B cell (primary cell): ENCODE data around the gene ACOXL. TPM values are rescaled to one million over a fixed set of nuclear protein-coding genes. Genes with fewer than 3 reads are reported as not detected.

Experiments
- ATAC-seq: fragments of 200-7000 bp; cut with Tn5 transposase; one replicate; pipeline ENCODE4 v1.10.0; 2021; ENCODE audit warnings: low read depth, mild to moderate bottlenecking, moderate number of reproducible peaks, moderate library complexity
- CTCF ChIA-PET: fragments of 350-600 bp; sonication (Branson Sonifier 250); formaldehyde crosslinking; loops from one replicate; lab custom pipeline; 2021; ENCODE audit warnings: antibody characterized with exemption, inconsistent platforms; lab: Charles Lee
- POLR2A ChIA-PET: fragments of 350-600 bp; sonication (Branson Sonifier 250); formaldehyde crosslinking; loops from one replicate; lab custom pipeline; 2021; ENCODE audit warnings: antibody characterized with exemption; lab: Charles Lee
- DNase-seq: peaks from one replicate; pipeline ENCODE4 v3.0.0; 2013
- H2AFZ ChIP-seq: 2 replicates; pipeline ENCODE4 v1.6.1; 2012; ENCODE audit warnings: mild to moderate bottlenecking, low read depth, low read length; ENCODE audit not compliant: insufficient read depth, poor library complexity, severe bottlenecking
- H3K27ac ChIP-seq, 2 donors: 1 replicate in 1 of 2; 2 replicates in 1 of 2; pipeline ENCODE4 v1.5.1; 2012 to 2013; ENCODE audit warnings: low read length in 2 of 2, mild to moderate bottlenecking in 2 of 2, moderate library complexity in 1 of 2
- H3K27me3 ChIP-seq, 4 experiments: fragments of 200-600 bp in 1 of 4; sonication (generic) in 1 of 4; replicated peaks in 1 of 4; 1 replicate in 2 of 4; 2 replicates in 2 of 4; pipeline versions ENCODE4 v1.6.1 to v1.7.0; 2013 to 2016; ENCODE audit warnings: low read length in 3 of 4, mild to moderate bottlenecking in 2 of 4, mixed read lengths in 1 of 4, moderate library complexity in 1 of 4; ENCODE audit not compliant: insufficient read depth in 4 of 4, control insufficient read depth in 3 of 4; ENCODE audit errors: control extremely low read depth in 1 of 4
- H3K36me3 ChIP-seq, 2 experiments: replicated peaks in 1 of 2; 1 replicate in 1 of 2; 2 replicates in 1 of 2; pipeline versions ENCODE4 v1.6.1 to v1.7.1; 2013; ENCODE audit warnings: low read length in 1 of 2; ENCODE audit not compliant: insufficient read depth in 2 of 2, control insufficient read depth in 1 of 2; ENCODE audit errors: control extremely low read depth in 1 of 2, extremely low read depth in 1 of 2
- H3K4me1 ChIP-seq, 2 donors: fragments of 200-600 bp in 1 of 2; sonication (generic) in 1 of 2; 1 replicate in 1 of 2; 2 replicates in 1 of 2; pipeline versions ENCODE4 v1.5.1 to v1.6.1; 2013 to 2017; ENCODE audit warnings: low read length in 2 of 2; ENCODE audit not compliant: control insufficient read depth in 2 of 2, insufficient read depth in 2 of 2
- H3K4me2 ChIP-seq: replicated peaks from 2 replicates; pipeline ENCODE3; 2012; ENCODE audit warnings: mild to moderate bottlenecking, low read depth, low read length; ENCODE audit not compliant: poor library complexity, severe bottlenecking
- H3K4me3 ChIP-seq, 5 experiments: fragments of 200-600 bp in 1 of 5; sonication (generic) in 1 of 5; 1 replicate in 3 of 5; 2 replicates in 2 of 5; pipeline versions ENCODE4 v1.5.1 to v1.7.0; 2011 to 2016; ENCODE audit warnings: low read length in 4 of 5, mild to moderate bottlenecking in 4 of 5, low read depth in 2 of 5, control low read depth in 1 of 5, moderate library complexity in 1 of 5; ENCODE audit not compliant: insufficient read depth in 1 of 5; ENCODE audit errors: control extremely low read depth in 1 of 5, extremely low read depth in 1 of 5
- H3K79me2 ChIP-seq: fragments of 200-600 bp; sonication (generic); one replicate; pipeline ENCODE4 v1.6.0; 2016; ENCODE audit warnings: low read length; ENCODE audit not compliant: control insufficient read depth, insufficient read depth
- H3K9ac ChIP-seq: fragments of 200-600 bp; sonication (generic); 2 replicates; pipeline ENCODE4 v1.6.1; 2017; ENCODE audit warnings: mild to moderate bottlenecking, low read length, moderate library complexity
- H3K9me3 ChIP-seq, 3 donors: one replicate each; pipeline versions ENCODE4 v1.6.1 to v1.7.1; 2013; ENCODE audit warnings: low read length in 2 of 3; ENCODE audit not compliant: control insufficient read depth in 2 of 3, insufficient read depth in 1 of 3; ENCODE audit errors: control extremely low read depth in 1 of 3
- H4K20me1 ChIP-seq: 2 replicates; pipeline ENCODE4 v1.6.0; 2012; ENCODE audit warnings: mild to moderate bottlenecking, low read length; ENCODE audit not compliant: insufficient read depth, control insufficient read depth, poor library complexity, severe bottlenecking
- H3K27ac Mint-ChIP-seq: one replicate; pipeline ENCODE4 v1.8.0; 2021; ENCODE audit warnings: mixed read lengths
- H3K27me3 Mint-ChIP-seq: one replicate; pipeline ENCODE4 v1.8.0; 2021; ENCODE audit warnings: mixed read lengths
- H3K4me1 Mint-ChIP-seq: one replicate; pipeline ENCODE4 v1.8.0; 2021; ENCODE audit warnings: mixed read lengths
- H3K4me3 Mint-ChIP-seq: one replicate; pipeline ENCODE4 v1.8.0; 2021; ENCODE audit warnings: mixed read lengths
- H3K9me3 Mint-ChIP-seq: one replicate; pipeline ENCODE4 v1.8.0; 2022; ENCODE audit warnings: mixed read lengths; ENCODE audit not compliant: insufficient read depth
- CTCF ChIP-seq: fragments of 200-600 bp; IDR thresholded peaks from one replicate; pipeline ENCODE4 v1.8.0; 2022; ENCODE audit warnings: antibody characterized with exemption, mild to moderate bottlenecking
- EZH2 ChIP-seq: IDR thresholded peaks from 2 replicates; pipeline ENCODE4 v1.6.1; 2012; ENCODE audit warnings: borderline replicate concordance, low read depth, mild to moderate bottlenecking, moderate library complexity, low read length; ENCODE audit not compliant: insufficient read depth, poor library complexity, severe bottlenecking
- WGBS: methylation state at CpG from one replicate; pipeline ENCODE4 v1.1.5; 2013; ENCODE audit warnings: missing lambda C conversion rate; ENCODE audit not compliant: insufficient coverage; 5-methylcytosine and 5-hydroxymethylcytosine counted together
- intact Hi-C: fragments of 100-400 bp; cut with micrococcal nuclease; formaldehyde crosslinking; loops from one replicate; pipeline ENCODE4 v1.10.0; 2022
- polyA plus RNA-seq: library from polyadenylated mRNA; depleted of rRNA; stranded (reverse); fragments of >200 nt; gene quantifications from 2 replicates; pipeline ENCODE4 v1.2.3, GENCODE V29; 2012
- total RNA-seq, 2 donors: library from RNA; stranded (reverse); fragments of 120-200 nt in 1 of 2; gene quantifications; 1 replicate in 1 of 2; 2 replicates in 1 of 2; pipeline versions ENCODE4 v1.2.3 to v1.2.4, GENCODE V29; 2013 to 2022

Gene ACOXL
- total and polyA plus RNA-seq, 2 donors (not counting 1 experiment from before 2014, with no cell fraction given): 0.06 TPM; not detected in 1

- no peak overlapping the region for H3K4me2 ChIP-seq
- H3K79me2 ChIP-seq: no peaks in the 10 kb centered on the region
- no peak overlapping the region for H3K4me3 ChIP-seq
- Mint-ChIP-seq H3K27ac (no peak overlapping the region), H3K4me1 (peaks cover 7% of the 10 kb centered on the region), H3K27me3 (peaks cover 25% of the 10 kb centered on the region), H3K9me3 (no peaks in the 10 kb centered on the region), H3K4me3 (no peak overlapping the region)
- 89% methylated on average over 2 of the region's 5 CpGs for WGBS
- H3K4me1 ChIP-seq: no peaks in the 10 kb centered on the region
- H3K9me3 ChIP-seq: no peaks in the 10 kb centered on the region
- no peak overlapping the region for H3K9ac ChIP-seq
- ChIA-PET POLR2A (no interaction called here), CTCF (no interaction called here)
- TF ChIP-seq CTCF (no peak), EZH2 (no peak)
- peaks cover 0 to 2% (median 0%) of the 10 kb centered on the region in 4 experiments for H3K27me3 ChIP-seq
- H3K36me3 ChIP-seq: no peaks in the 10 kb centered on the region
- no peaks in the 10 kb centered on the region for H4K20me1 ChIP-seq
- DNase-seq (no peak), ATAC-seq (no peak)
- intact Hi-C loops: no loop called here
- no peak overlapping the region for H3K27ac ChIP-seq
- H2AFZ ChIP-seq: no peak overlapping the region
Measured at GRCh38 chr2:110868971-110869370, 136.6 kb downstream of the ACOXL start.

- Histone ChIP-seq H3K9me3 (no peaks in the 10 kb centered on the region), H4K20me1 (no peaks in the 10 kb centered on the region), H3K9ac (no peak overlapping the region), H3K27ac (no peak overlapping the region), H3K4me3 (no peak overlapping the region), H3K4me1 (peaks cover 0 to 5% of the 10 kb centered on the region in 2 donors), H3K4me2 (no peak overlapping the region), H2AFZ (no peak overlapping the region), H3K79me2 (no peaks in the 10 kb centered on the region), H3K27me3 (peaks cover 0 to 2% (median 0%) of the 10 kb centered on the region in 4 experiments), H3K36me3 (no peaks in the 10 kb centered on the region)
- Mint-ChIP-seq H3K4me3 (no peak overlapping the region), H3K27me3 (peaks cover 25% of the 10 kb centered on the region), H3K4me1 (peaks cover 7% of the 10 kb centered on the region), H3K9me3 (no peaks in the 10 kb centered on the region), H3K27ac (no peak overlapping the region)
- ChIA-PET CTCF (no interaction called here), POLR2A (no interaction called here)
- TF ChIP-seq CTCF: no peak
- no peak for TF ChIP-seq EZH2
- 89% methylated on average over 6 of the region's 10 CpGs for WGBS
- DNase-seq: no peak
- no peak for ATAC-seq
- intact Hi-C loops: no loop called here
Measured at GRCh38 chr2:110869472-110870446, 137.4 kb downstream of the ACOXL start.
